Measurements from ENCODE around the gene NANOS1.

DNA sequence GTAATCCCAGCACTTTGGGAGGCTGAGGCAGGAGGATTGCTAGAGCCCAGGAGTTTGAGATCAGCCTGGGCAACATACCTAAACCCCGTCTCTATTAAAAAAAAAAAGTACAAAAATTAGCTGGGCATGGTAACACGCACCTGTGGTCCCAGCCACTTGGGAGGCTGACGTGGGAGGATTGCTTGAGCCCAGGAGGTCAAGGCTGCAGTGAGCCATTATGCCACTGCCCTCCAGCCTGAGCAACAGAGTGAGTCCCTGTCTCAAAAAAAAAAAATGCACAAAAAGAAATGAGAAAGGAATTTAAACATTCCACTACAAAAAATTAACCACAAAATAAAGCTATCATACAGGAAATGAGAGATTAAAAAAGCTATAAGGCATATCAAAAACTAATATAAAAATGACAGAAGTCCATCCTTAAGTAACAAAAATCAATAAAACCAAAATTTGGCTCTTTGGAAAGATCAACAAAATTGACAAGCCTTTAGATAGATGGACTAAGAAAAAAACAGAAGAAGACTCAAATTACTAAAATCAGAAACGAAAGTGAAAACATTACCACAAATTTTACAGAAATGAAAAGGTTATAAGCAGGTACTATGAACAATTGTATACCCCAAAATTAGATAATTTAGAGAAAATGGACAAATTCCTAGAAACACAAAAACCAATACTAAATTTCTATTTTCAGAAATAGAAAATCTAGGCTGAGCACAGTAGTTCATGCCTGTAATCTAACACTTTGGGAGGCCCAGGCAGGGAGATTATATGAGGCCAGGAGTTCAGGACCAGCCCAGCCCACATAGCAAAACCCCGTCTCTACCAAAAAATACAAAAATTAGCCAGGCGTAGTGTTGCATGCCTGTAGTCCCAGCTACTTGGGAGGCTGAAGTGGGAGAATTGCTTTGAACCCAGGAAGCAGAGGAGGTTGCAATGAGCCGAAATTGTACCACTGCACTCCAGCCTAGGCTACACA lies 42.4 kb upstream of the NANOS1 start:
- TF ChIP-seq, protein P1, sequence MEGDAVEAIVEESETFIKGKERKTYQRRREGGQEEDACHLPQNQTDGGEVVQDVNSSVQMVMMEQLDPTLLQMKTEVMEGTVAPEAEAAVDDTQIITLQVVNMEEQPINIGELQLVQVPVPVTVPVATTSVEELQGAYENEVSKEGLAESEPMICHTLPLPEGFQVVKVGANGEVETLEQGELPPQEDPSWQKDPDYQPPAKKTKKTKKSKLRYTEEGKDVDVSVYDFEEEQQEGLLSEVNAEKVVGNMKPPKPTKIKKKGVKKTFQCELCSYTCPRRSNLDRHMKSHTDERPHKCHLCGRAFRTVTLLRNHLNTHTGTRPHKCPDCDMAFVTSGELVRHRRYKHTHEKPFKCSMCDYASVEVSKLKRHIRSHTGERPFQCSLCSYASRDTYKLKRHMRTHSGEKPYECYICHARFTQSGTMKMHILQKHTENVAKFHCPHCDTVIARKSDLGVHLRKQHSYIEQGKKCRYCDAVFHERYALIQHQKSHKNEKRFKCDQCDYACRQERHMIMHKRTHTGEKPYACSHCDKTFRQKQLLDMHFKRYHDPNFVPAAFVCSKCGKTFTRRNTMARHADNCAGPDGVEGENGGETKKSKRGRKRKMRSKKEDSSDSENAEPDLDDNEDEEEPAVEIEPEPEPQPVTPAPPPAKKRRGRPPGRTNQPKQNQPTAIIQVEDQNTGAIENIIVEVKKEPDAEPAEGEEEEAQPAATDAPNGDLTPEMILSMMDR (IDR thresholded peaks at IDR 0.05) = no peak
- no peak for TF ChIP-seq POLR2A (IDR thresholded peaks at IDR 0.05)

Data from upper lobe of left lung (tissue), 4 donors.